Right lobe of liver (tissue), 4 donors: ENCODE data around the gene LYSMD1.

Experiments
- POLR2A ChIP-seq: fragments of 450-650 bp; IDR thresholded peaks from one replicate; pipeline ENCODE4 v1.6.1; 2017; ENCODE audit warnings: antibody characterized with exemption, mild to moderate bottlenecking
- TF ChIP-seq, protein P1 (sequence below), 4 donors: fragments of 200-600 bp in 3 of 4; fragments of 450-650 bp in 1 of 4; IDR thresholded peaks; one replicate each; pipeline versions ENCODE4 v1.5.1 to v1.8.0; 2016 to 2022; ENCODE audit warnings: antibody characterized with exemption in 4 of 4, mild to moderate bottlenecking in 2 of 4
- donor health status: DM: no; HTN: no; CAD: no.
- donor health status: DM: no; HTN: no; CAD: no.
- donor health status: DM: no; HTN: yes; CAD: no.

DNA sequence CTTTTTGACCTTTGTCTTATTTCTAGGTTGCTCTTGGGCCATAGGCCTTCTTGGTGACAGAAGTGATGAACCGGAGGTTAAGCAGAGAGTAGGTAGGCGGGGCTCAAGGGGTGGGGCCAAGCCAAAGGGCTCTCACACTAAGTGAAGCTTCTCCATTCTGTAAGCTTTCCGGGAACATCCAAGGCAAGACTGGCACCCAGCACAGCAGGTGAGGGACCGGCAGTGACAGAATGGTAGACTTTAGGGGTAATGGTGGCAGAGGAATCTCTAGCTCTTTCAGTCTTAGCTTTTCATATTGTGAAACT is 9.2 kb downstream of the LYSMD1 start, which contains the start of gene TNFAIP8L2:
- TF ChIP-seq, protein P1, sequence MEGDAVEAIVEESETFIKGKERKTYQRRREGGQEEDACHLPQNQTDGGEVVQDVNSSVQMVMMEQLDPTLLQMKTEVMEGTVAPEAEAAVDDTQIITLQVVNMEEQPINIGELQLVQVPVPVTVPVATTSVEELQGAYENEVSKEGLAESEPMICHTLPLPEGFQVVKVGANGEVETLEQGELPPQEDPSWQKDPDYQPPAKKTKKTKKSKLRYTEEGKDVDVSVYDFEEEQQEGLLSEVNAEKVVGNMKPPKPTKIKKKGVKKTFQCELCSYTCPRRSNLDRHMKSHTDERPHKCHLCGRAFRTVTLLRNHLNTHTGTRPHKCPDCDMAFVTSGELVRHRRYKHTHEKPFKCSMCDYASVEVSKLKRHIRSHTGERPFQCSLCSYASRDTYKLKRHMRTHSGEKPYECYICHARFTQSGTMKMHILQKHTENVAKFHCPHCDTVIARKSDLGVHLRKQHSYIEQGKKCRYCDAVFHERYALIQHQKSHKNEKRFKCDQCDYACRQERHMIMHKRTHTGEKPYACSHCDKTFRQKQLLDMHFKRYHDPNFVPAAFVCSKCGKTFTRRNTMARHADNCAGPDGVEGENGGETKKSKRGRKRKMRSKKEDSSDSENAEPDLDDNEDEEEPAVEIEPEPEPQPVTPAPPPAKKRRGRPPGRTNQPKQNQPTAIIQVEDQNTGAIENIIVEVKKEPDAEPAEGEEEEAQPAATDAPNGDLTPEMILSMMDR (IDR thresholded peaks at IDR 0.05), result no peak
- no peak for TF ChIP-seq POLR2A
